Ishikawa (cell line): Measurements from ENCODE around the gene CENPC.

Experiments used
- CEBPB ChIP-seq: IDR thresholded peaks from 2 replicates; pipeline ENCODE4 v1.6.1; 2012
- EGR1 ChIP-seq: IDR thresholded peaks from 2 replicates; pipeline ENCODE4 v1.6.1; 2012
- EP300 ChIP-seq: IDR thresholded peaks from 2 replicates; pipeline ENCODE4 v1.6.1; 2012; ENCODE audit warnings: borderline replicate concordance
- TCF12 ChIP-seq: IDR thresholded peaks from 2 replicates; pipeline ENCODE4 v1.6.1; 2012; ENCODE audit warnings: low read depth

GRCh38 chr4:67575232-67576058, 30.1 kb upstream of the CENPC start:
- no peak for TF ChIP-seq TCF12
- TF ChIP-seq EGR1, result no peak
- no peak for TF ChIP-seq CEBPB
- no peak for TF ChIP-seq EP300
